Subcutaneous abdominal adipose tissue (tissue), 5 donors: ENCODE data around the gene GPATCH4.

Source experiments
- H3K27ac ChIP-seq: one replicate; pipeline ENCODE4 v1.7.0; 2013; ENCODE audit warnings: low read depth, mild to moderate bottlenecking, inconsistent platforms, low read length, moderate library complexity
- H3K27me3 ChIP-seq, 5 donors: one replicate each; pipeline ENCODE4 v1.7.0; 2013; ENCODE audit warnings: low read length in 5 of 5, inconsistent platforms in 1 of 5; ENCODE audit not compliant: control insufficient read depth in 5 of 5, insufficient read depth in 4 of 5
- H3K36me3 ChIP-seq, 5 donors: one replicate each; pipeline ENCODE4 v1.7.0; 2013; ENCODE audit warnings: low read length in 5 of 5; ENCODE audit not compliant: control insufficient read depth in 5 of 5, insufficient read depth in 5 of 5
- H3K4me1 ChIP-seq, 5 donors: one replicate each; pipeline ENCODE4 v1.7.0; 2013; ENCODE audit warnings: low read length in 5 of 5, mild to moderate bottlenecking in 3 of 5, moderate library complexity in 1 of 5; ENCODE audit not compliant: control insufficient read depth in 5 of 5, insufficient read depth in 5 of 5
- H3K4me3 ChIP-seq, 5 donors: one replicate each; pipeline ENCODE4 v1.7.0; 2013; ENCODE audit warnings: low read length in 5 of 5, low read depth in 1 of 5
- H3K9ac ChIP-seq, 5 donors: one replicate each; pipeline ENCODE4 v1.7.0; 2013; ENCODE audit warnings: low read length in 5 of 5, mild to moderate bottlenecking in 4 of 5, moderate library complexity in 3 of 5
- H3K9me3 ChIP-seq, 5 donors: one replicate each; pipeline ENCODE4 v1.7.0; 2013; ENCODE audit warnings: low read length in 5 of 5; ENCODE audit not compliant: control insufficient read depth in 5 of 5
- donor health status: healthy.
- donor health status: healthy.
- donor health status: healthy.
- donor health status: healthy.
- donor health status: healthy.

GPATCH4 gene

DNA sequence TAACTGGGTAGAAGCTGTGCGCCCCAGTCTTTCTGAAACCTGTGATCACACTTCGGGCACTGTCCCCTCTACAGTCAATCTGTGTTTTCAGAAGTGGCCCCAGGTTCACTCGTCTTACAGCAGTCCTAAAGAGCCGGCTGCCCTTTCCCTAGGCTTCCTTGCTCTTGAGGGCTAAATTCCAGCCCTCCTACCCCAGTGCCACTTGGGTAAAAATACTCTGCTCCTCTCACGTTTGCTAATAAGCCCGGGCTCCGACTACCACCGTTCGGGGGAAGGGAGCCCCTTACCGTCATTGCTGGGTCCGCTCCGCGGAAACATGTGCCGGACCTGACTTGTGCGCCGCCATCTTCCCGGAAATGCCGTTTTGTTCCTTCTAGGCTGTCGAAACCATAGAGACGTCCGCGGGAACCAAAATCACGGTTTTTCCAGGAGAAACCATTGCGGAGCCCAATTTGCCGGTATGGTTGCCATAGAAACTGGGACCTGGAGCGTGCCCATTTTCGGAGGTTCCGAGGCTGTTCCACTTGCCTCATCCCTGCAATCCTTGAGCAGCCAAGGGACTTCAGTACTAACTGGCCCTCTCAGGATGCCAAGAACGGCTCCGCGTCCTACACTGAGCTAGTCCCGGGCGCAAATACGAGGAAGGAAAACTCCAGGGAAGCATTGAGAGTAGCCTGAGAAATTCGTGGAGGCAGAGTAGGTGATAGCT, at the start of gene GPATCH4:
TSS of gene GPATCH4 (minus strand) at position 358 of the 709 bp plus-strand sequence.
- no peaks in the 10 kb centered on the region for H3K27me3 ChIP-seq
- H3K36me3 ChIP-seq, result peaks cover 9 to 26% (median 19%) of the 10 kb centered on the region in 5 donors
- peak within 1 kb of the TSS; percentile 35 for H3K27ac ChIP-seq
- H3K4me1 ChIP-seq, result peaks cover 2 to 23% (median 20%) of the 10 kb centered on the region in 5 donors
- H3K9me3 ChIP-seq, result no peaks in the 10 kb centered on the region
- peak within 1 kb of the TSS; percentile 72 to 97 (median 90) for H3K4me3 ChIP-seq
- H3K9ac ChIP-seq, result peak within 1 kb of the TSS; percentile 72 to 91 (median 85)

DNA sequence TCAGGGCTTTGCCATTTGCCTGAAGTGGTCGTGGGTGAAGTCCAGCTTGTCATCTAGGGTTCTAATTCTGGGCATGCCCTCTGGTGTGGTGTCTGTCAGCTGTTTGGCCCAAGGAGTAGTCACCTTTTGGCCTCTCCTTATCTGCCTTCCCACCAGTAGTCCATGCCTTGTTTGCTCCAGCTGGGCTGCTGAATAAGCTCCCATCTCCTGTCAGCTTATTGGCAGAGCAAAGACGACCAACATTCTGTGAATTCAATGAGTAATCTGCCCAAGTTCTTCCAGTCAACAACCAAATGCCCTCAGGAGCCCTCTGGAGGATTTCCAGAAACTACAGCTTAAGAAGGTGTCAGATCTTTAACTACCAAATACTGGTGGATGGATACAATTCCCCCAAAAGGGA, 47.7 kb upstream of the GPATCH4 start:
- peaks cover 0 to 2% (median 0%) of the 10 kb centered on the region in 5 donors for H3K4me1 ChIP-seq
- H3K9me3 ChIP-seq, result peaks cover 0 to 2% (median 0%) of the 10 kb centered on the region in 5 donors
- no peak overlapping the region for H3K9ac ChIP-seq
- peaks cover 26 to 78% (median 51%) of the 10 kb centered on the region in 5 donors for H3K27me3 ChIP-seq
- no peak overlapping the region for H3K27ac ChIP-seq
- H3K4me3 ChIP-seq, result no peak overlapping the region
- no peaks in the 10 kb centered on the region for H3K36me3 ChIP-seq

DNA sequence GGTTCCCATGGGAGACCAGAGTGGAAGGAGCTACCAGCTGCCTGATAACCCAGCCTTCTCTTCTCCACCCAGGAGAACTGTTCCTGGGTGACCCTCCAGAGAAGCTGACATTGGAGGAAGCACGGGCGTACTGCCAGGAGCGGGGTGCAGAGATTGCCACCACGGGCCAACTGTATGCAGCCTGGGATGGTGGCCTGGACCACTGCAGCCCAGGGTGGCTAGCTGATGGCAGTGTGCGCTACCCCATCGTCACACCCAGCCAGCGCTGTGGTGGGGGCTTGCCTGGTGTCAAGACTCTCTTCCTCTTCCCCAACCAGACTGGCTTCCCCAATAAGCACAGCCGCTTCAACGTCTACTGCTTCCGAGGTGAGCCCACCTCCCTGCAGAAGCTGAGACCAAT, 47.2 kb upstream of the GPATCH4 start:
- H3K27ac ChIP-seq, result no peak overlapping the region
- no peak overlapping the region for H3K9ac ChIP-seq
- peaks cover 26 to 79% (median 54%) of the 10 kb centered on the region in 5 donors for H3K27me3 ChIP-seq

DNA sequence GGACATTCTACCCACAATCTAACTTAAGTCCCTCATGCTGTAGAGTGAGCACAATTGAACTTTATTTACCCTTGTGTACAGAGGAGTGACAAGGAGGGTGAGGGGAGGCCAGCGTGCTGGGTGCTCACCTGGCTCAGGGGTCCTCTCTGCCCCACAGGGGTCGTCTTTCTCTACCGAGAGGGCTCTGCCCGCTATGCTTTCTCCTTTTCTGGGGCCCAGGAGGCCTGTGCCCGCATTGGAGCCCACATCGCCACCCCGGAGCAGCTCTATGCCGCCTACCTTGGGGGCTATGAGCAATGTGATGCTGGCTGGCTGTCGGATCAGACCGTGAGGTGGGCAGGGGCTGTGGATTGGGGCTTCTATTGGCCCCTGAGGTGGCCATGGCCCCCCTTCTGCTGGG, 46.1 kb upstream of the GPATCH4 start:
- peaks cover 0 to 2% (median 1%) of the 10 kb centered on the region in 5 donors for H3K4me1 ChIP-seq
- H3K4me3 ChIP-seq, result no peak overlapping the region
- H3K9ac ChIP-seq, result no peak overlapping the region
- H3K27ac ChIP-seq, result no peak overlapping the region
- H3K27me3 ChIP-seq, result peaks cover 26 to 80% (median 60%) of the 10 kb centered on the region in 5 donors
- no peaks in the 10 kb centered on the region for H3K36me3 ChIP-seq
- H3K9me3 ChIP-seq, result peaks cover 0 to 2% (median 0%) of the 10 kb centered on the region in 5 donors

More for the DNA sequence above, 47.2 kb upstream of the GPATCH4 start:
- H3K36me3 ChIP-seq, result no peaks in the 10 kb centered on the region
- no peak overlapping the region for H3K4me3 ChIP-seq
- H3K4me1 ChIP-seq, result peaks cover 0 to 2% (median 0%) of the 10 kb centered on the region in 5 donors
- H3K9me3 ChIP-seq, result peaks cover 0 to 2% (median 0%) of the 10 kb centered on the region in 5 donors

DNA sequence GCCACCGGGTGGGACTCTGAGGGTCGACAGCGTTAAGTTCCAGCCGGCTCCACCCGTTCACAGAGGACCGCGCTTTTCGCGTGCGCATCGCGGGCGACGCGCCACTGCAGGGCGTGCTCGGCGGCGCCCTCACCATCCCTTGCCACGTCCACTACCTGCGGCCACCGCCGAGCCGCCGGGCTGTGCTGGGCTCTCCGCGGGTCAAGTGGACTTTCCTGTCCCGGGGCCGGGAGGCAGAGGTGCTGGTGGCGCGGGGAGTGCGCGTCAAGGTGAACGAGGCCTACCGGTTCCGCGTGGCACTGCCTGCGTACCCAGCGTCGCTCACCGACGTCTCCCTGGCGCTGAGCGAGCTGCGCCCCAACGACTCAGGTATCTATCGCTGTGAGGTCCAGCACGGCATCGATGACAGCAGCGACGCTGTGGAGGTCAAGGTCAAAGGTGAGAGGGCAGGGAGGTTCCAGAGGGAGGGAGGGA, 45.5 kb upstream of the GPATCH4 start:
- Histone ChIP-seq H3K27me3 (peaks cover 29 to 82% (median 63%) of the 10 kb centered on the region in 5 donors), H3K4me3 (no peak overlapping the region), H3K27ac (no peak overlapping the region), H3K4me1 (peaks cover 2 to 6% (median 5%) of the 10 kb centered on the region in 5 donors), H3K36me3 (no peaks in the 10 kb centered on the region), H3K9me3 (peaks cover 0 to 2% (median 0%) of the 10 kb centered on the region in 5 donors), H3K9ac (no peak overlapping the region)

DNA sequence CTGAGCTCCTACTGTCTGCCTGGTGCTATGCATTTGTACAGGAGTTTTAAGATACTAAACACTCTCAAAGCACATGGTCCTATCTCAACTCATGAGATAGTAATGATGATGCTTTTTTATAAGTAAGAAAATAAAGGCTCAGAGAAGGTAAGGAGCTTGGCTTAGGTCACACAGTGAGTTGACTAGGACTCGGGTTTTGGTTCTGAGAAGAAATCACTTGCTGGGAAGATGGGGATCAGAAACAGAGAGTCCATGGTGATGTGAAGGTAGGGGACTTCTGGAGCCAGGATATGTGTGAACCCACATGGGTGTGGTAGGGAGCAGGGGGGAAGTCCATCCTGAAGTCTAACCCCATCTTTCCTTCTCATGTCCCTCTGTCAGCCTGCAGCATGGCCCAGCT, 44.4 kb upstream of the GPATCH4 start:
- peaks cover 39 to 90% (median 71%) of the 10 kb centered on the region in 5 donors for H3K27me3 ChIP-seq
- H3K9ac ChIP-seq, result no peak overlapping the region
- H3K4me3 ChIP-seq, result no peak overlapping the region

DNA sequence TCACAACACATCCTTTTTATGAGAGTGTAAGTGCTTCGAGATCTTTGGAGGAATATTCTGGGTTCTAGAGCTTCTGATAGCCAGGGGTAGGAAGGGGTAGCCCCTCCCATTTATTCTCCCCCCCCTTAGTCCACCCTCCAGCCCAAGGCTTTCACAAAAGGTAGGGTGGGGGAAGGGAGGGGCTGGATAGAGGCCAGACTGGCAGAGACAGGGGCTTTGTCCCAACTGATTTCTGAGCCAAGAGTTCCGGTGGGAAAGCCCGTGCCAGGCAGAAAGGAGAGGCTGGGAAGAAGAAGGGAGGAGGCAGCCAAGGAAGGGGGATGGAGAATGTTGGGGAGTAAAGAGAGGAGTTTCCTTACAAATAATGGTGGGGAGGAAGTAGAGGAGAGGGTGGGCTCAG, 43.8 kb upstream of the GPATCH4 start:
- peaks cover 43 to 87% (median 75%) of the 10 kb centered on the region in 5 donors for H3K27me3 ChIP-seq
- no peak overlapping the region for H3K9ac ChIP-seq
- H3K27ac ChIP-seq, result no peak overlapping the region
- peaks cover 2 to 16% (median 11%) of the 10 kb centered on the region in 5 donors for H3K4me1 ChIP-seq
- peaks cover 0 to 2% (median 0%) of the 10 kb centered on the region in 5 donors for H3K9me3 ChIP-seq
- H3K4me3 ChIP-seq, result no peak overlapping the region
- no peaks in the 10 kb centered on the region for H3K36me3 ChIP-seq

More for the DNA sequence above, 44.4 kb upstream of the GPATCH4 start:
- Histone ChIP-seq H3K9me3 (peaks cover 0 to 2% (median 0%) of the 10 kb centered on the region in 5 donors), H3K4me1 (peaks cover 2 to 15% (median 11%) of the 10 kb centered on the region in 5 donors), H3K27ac (no peak overlapping the region), H3K36me3 (no peaks in the 10 kb centered on the region)

DNA sequence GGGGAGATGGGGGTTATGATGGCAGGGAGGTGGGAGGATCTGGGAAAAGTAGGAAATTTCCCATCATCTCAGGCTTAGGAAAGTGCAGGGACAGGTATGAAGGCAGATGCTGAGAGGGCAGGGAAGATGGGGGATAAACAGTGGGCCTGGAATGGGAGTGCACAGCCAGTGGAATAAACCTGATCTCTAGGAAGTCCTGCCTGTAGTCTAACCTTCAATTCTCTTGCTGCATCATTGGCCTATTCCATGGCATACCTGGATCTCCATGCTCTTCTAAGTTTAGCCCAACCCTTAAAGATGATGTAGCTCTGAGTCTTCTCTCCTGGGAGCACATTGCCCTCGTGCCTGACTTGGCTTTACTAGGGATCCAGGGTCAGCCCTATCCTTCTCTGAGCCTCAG, 43.4 kb upstream of the GPATCH4 start:
- peaks cover 2 to 20% (median 11%) of the 10 kb centered on the region in 5 donors for H3K4me1 ChIP-seq
- H3K9me3 ChIP-seq, result peaks cover 0 to 2% (median 0%) of the 10 kb centered on the region in 5 donors
- no peak overlapping the region for H3K27ac ChIP-seq
- H3K27me3 ChIP-seq, result peaks cover 47 to 87% (median 79%) of the 10 kb centered on the region in 5 donors
- H3K4me3 ChIP-seq, result no peak overlapping the region
- H3K36me3 ChIP-seq, result no peaks in the 10 kb centered on the region
- no peak overlapping the region for H3K9ac ChIP-seq

DNA sequence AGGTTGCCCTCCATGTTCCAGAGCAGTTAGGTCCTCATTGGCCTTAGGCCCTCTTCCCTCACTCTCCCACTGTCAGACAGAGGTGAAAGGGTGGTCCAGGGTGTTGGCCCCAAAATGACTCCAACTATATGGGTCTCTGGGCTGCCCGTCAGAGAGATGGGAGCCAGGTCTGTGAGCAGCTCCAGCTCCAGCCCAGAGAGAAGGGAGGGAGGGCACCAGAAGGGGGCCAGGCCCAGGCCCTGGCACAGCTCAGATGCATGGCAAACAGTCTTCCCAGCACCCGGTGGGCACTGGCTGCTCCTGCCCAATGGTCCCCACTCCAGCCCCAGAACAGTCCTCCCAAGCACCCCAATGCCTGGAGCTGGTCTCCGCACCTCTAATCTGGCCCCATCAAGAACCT, 42.9 kb upstream of the GPATCH4 start:
- H3K9me3 ChIP-seq, result peaks cover 0 to 2% (median 0%) of the 10 kb centered on the region in 5 donors
- no peaks in the 10 kb centered on the region for H3K36me3 ChIP-seq
- peaks cover 51 to 90% (median 84%) of the 10 kb centered on the region in 5 donors for H3K27me3 ChIP-seq
- H3K27ac ChIP-seq, result no peak overlapping the region
- H3K4me1 ChIP-seq, result peaks cover 2 to 25% (median 11%) of the 10 kb centered on the region in 5 donors
- no peak overlapping the region for H3K9ac ChIP-seq
- no peak overlapping the region for H3K4me3 ChIP-seq

DNA sequence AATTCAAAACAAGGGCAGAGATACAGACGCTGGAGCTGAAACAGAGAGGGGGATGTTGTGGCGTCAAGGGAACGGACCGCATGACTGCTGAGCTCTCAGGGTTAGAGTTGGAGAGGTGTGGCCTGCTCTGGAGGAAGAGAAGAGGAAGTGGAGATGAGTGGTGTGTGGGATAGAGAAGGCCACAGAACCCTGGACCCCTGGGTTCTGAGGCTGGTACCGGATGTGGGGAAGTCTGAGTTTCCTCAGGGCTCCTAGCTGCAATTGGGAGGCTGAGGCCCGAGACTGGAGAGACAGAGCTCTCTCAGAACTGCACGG, 42.5 kb upstream of the GPATCH4 start:
- Histone ChIP-seq H3K4me1 (peaks cover 2 to 28% (median 11%) of the 10 kb centered on the region in 5 donors), H3K9me3 (peaks cover 0 to 2% (median 0%) of the 10 kb centered on the region in 5 donors), H3K36me3 (no peaks in the 10 kb centered on the region), H3K27ac (no peak overlapping the region), H3K9ac (no peak overlapping the region), H3K4me3 (no peak overlapping the region), H3K27me3 (peaks cover 52 to 90% (median 86%) of the 10 kb centered on the region in 5 donors)
